ENCODE data around the gene GALNTL6.

Gene GALNTL6

GRCh38 chr4:172806841-172807240 lies 993.6 kb downstream of the GALNTL6 start:
- DNase-seq (ENCODE audit: low read depth in 2 of 2): no peak

DNA sequence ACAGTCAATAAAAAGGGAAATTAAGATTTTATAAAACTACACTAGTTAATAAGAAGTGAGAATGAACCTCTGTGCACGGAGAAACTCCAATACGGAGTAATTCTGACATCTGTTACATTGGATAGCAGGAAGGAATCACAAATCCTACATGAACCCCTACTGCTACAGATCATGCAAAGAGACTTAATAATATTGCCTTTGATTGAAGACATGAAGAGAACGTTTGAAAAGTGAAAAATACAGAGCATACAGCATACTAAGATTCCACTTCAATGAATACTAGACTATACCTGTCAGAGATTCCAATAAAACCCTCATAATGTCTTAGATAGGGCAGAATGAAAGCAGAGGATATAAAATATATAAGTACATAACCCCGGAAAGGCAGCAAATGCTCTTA lies 995.0 kb downstream of the GALNTL6 start:
- no peak for DNase-seq (ENCODE audit: low read depth in 2 of 2)

DNA sequence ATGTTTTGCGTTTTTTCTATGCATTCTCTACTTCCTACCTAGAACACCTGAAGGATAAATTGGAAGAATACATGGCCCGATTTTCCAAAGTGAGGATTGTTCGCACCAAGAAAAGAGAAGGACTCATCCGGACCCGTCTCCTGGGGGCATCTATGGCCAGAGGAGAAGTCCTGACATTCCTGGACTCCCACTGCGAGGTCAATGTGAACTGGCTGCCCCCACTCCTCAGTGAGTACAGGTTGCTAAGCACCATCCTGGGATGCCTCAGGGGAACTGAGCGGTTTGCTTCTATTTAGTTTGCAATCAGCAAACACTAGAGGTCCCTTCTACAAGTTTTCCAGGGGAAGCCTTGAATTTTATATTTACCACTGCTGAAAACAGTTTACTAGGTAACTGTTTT lies 996.1 kb downstream of the GALNTL6 start:
- no peak for DNase-seq (ENCODE audit: low read depth in 2 of 2)

- DNase-seq (ENCODE audit: low read depth in 2 of 2): no peak
Measured at GRCh38 chr4:172813359-172813923, 1000.2 kb downstream of the GALNTL6 start.

- no peak for DNase-seq (ENCODE audit: low read depth in 2 of 2)
Measured at GRCh38 chr4:172815499-172816164, 1002.4 kb downstream of the GALNTL6 start.

GRCh38 chr4:172818901-172819300 lies 1005.7 kb downstream of the GALNTL6 start:
- DNase-seq (ENCODE audit: low read depth in 2 of 2): no peak

DNA sequence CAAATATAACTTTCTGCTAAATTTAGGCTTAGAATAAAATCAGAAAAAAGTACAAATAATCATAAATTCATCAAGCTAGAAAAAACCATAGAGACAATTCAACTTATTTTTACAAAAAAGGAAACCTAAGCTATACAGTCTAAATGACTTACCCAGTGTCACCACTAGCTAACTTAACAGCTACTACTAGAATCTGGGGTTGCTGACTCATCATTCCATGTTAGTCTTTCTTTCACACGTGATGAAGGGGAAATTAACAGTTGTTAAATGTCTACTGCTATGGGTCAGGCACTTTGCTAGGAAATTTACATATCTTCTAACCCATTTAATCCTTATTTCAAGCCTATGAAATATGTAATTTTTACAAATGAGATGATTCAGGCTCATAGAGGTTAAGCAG lies 1006.1 kb downstream of the GALNTL6 start:
- no peak for DNase-seq (ENCODE audit: low read depth in 2 of 2)

DNA sequence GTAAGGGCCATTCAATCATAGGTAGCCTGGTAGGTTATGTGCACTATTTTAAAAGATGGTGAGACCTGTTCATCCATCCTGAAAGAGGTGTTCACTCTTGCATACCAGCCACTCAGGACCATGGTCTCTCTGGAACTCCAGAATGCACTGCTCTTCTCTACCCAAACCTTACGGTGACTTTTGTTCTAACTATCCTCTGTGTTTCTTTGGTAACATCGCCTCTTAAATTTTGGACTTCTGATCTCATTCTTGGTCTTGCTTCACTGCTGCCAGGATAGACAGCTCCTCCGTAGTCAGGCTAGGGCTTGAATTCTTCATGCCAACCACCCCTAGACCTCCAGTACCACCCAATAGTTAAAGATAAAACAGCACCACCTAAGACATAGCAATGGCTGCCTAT lies 1009.1 kb downstream of the GALNTL6 start:
- no peak for DNase-seq (ENCODE audit: low read depth in 2 of 2)

GRCh38 chr4:172826346-172826745 lies 1013.1 kb downstream of the GALNTL6 start:
- no peak for DNase-seq (ENCODE audit: low read depth in 2 of 2)

GRCh38 chr4:172826861-172827260 lies 1013.7 kb downstream of the GALNTL6 start:
- DNase-seq (ENCODE audit: low read depth in 2 of 2): no peak

- DNase-seq (ENCODE audit: low read depth in 2 of 2): no peak
Measured at GRCh38 chr4:172830295-172830764, 1017.1 kb downstream of the GALNTL6 start.

DNA sequence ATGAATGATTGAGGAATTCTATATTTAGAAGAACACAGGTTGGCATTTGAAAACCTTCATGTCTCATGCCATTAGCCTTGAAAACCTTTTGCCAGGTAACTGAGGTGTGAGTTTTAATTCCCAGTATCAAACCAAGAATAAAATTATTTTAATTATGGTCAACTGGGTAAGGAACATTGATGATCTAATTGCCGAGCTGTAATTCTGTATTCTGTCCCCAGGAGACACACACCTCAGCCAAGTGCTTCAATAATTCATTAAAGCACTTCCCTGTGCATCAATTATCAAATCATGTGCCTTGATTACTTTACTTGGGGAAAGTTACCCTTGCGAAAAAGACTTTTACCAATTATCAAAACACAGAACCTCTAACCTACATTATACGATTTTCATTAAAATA lies 1023.5 kb downstream of the GALNTL6 start:
- no peak for DNase-seq (ENCODE audit: low read depth in 2 of 2)

DNA sequence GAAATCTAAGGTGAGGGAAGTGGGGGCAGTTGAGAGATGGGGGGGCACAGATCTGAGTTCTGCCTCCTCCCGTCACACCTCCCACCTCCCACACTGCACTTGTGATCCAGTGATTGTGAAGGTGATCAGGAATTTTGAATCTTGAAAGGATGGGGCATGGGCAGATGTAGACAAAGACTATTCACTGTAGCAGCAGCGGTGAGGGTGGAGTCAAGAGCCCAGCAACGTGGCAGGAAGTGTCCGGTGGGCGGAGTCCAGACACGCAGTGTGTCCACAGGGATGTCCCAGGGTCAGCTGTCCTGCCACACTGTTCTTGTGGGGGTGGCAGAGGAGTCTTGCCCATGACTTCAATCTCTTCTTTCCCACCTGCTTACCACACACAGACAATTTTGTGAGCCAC lies 1024.9 kb downstream of the GALNTL6 start:
- DNase-seq (ENCODE audit: low read depth in 2 of 2): no peak

- DNase-seq (ENCODE audit: low read depth in 2 of 2): no peak
Measured at GRCh38 chr4:172838943-172839342, 1025.7 kb downstream of the GALNTL6 start.

DNA sequence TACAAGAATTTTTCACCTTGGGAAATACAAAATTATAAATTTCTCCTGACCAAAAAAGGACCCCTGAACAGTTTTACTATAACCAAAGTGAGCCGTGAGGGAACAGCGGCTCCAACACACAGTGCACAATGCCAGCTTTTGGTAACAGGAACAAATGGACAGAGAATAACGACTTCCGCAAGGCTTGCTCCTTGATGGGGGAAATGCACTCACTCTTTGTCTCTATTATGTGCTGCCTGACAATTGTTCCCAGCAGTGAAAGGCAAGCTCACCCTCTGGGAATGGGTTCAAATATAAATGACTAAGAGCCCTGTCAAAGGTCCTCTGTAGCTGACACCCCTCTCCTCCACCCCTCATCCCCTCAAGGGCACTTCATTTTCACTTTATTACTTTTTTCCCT lies 1029.6 kb downstream of the GALNTL6 start:
- DNase-seq (ENCODE audit: low read depth in 2 of 2): no peak

DNA sequence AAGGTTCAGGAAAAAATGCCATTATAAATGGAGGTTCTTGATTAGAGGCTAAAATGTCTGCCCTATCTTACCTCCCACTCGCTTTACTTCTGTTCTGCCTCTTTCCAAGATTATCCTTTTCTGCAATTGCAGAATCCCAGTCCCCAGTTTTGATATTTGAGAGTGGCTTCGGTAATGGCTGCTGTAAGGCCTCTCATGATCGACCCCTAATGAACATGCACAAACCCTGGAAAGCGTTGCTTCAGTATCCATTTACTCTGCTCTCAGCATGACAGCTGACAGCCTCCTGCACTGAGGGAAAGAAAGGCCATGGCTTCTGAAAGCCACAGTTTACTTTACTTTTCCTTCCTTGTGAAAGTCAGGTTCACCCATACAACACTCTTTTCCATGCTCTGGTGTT lies 1030.0 kb downstream of the GALNTL6 start:
- DNase-seq (ENCODE audit: low read depth in 2 of 2): no peak

- DNase-seq (ENCODE audit: low read depth in 2 of 2): no peak
Measured at GRCh38 chr4:172844556-172844955, 1031.4 kb downstream of the GALNTL6 start.

- DNase-seq (ENCODE audit: low read depth in 2 of 2): no peak
Measured at GRCh38 chr4:172845281-172845680, 1032.1 kb downstream of the GALNTL6 start.

DNA sequence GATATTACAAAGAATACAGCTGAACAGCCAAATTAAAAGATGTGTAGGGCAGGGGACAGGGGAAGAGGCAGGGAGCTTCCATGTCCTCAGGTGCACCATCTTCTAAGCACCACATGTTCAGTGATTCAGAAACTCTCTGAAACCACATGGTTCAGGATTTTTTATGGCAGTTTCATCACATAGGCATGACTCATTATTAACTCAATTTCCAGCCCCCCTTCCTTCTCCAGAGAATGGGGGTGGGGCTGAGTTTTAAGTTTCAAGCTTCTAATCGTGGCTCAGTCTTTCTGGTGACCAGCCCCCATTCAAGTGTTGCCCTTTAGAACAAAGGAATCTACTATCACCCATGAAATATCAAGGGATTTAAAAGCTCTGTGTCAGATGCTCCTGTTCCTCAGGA lies 1037.6 kb downstream of the GALNTL6 start:
- DNase-seq (ENCODE audit: low read depth in 2 of 2): no peak

- no peak for DNase-seq (ENCODE audit: low read depth in 2 of 2)
Measured at GRCh38 chr4:172851534-172851933, 1038.3 kb downstream of the GALNTL6 start.

DNA sequence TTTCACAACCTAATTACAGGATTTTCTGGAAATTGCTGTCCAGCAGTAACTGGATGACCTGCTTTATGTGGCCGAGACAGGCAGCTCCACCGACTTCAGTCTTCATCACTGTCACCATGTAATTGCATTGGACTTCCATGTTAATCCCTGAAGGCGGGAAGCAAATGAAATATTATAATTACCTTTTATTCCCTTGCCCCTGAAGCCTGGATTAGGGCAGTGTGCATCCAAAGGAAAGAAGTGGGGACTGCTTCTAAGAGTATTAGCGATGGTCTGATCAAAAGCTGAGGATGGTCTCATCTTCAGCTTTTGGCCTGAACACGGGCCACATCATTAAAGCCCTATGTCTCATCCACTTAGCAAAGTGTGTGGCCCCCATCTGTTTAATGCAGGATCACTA lies 1043.8 kb downstream of the GALNTL6 start:
- DNase-seq (ENCODE audit: low read depth in 2 of 2): no peak

GRCh38 chr4:172858731-172859230 lies 1045.6 kb downstream of the GALNTL6 start:
- no peak for DNase-seq (ENCODE audit: low read depth in 2 of 2)

- no peak for DNase-seq (ENCODE audit: low read depth in 2 of 2)
Measured at GRCh38 chr4:172865103-172865502, 1051.9 kb downstream of the GALNTL6 start.
